HepG2 (cell line): Measurements from ENCODE around the gene KRTAP5-9. TPM values are rescaled to one million over a fixed set of nuclear protein-coding genes. Genes with fewer than 3 reads are reported as not detected.

Experiments
- ATAC-seq: fragments of 200-7000 bp; cut with Tn5 transposase; 3 replicates; pipeline ENCODE4 v1.9.1; 2020; ENCODE audit warnings: mild to moderate bottlenecking, moderate library complexity
- BruUV-seq: library from RNA; stranded (reverse); fragments of 400-500 nt; replicated peaks from 2 replicates; lab custom pipeline; 2021; lab: Mats Ljungman, UMichigan
- CTCF ChIA-PET: fragments of 300-600 bp; formaldehyde crosslinking; extraction: SDS; loops from one replicate; lab custom pipeline; 2021; ENCODE audit warnings: low total read pairs, inconsistent platforms, low intra/inter-chr PET ratio; lab: Yijun Ruan, JAX
- POLR2A ChIA-PET: fragments of 350-600 bp; sonication (Branson Sonifier 250); formaldehyde crosslinking; loops from one replicate; lab custom pipeline; 2020; ENCODE audit warnings: antibody characterized with exemption, inconsistent platforms; lab: Yijun Ruan, JAX
- DNase-seq: peaks from one replicate; pipeline ENCODE4 v3.0.0-alpha.2; 2015; ENCODE audit warnings: low spot score
- FAIRE-seq: peaks from 3 replicates; lab custom pipeline; 2011; peaks lifted over from hg19 to GRCh38; lab: Jason Lieb, UNC
- H2AFZ ChIP-seq: one replicate; pipeline ENCODE4 v1.6.1; 2011; ENCODE audit warnings: low read length, inconsistent platforms
- H3K27ac ChIP-seq: fragments of 300-600 bp; 3 replicates; pipeline ENCODE4 v1.8.0; 2011; ENCODE audit warnings: mixed run types, mild to moderate bottlenecking, mixed read lengths, low read length, inconsistent platforms; ENCODE audit not compliant: insufficient read depth; ENCODE audit errors: extremely low read length
- H3K27me3 ChIP-seq, 2 experiments: fragments of 200-600 bp in 1 of 2; 2 replicates in 1 of 2; 3 replicates in 1 of 2; pipeline versions ENCODE4 v1.6.0 to v1.8.0; 2011; ENCODE audit warnings: low read length in 2 of 2, mild to moderate bottlenecking in 2 of 2, moderate library complexity in 2 of 2, inconsistent platforms in 1 of 2; ENCODE audit not compliant: insufficient read depth in 2 of 2, control insufficient read depth in 1 of 2
- H3K36me3 ChIP-seq, 2 experiments: fragments of 200-600 bp in 1 of 2; replicated peaks in 1 of 2; 2 replicates in 1 of 2; 3 replicates in 1 of 2; pipeline versions ENCODE4 v1.5.1 to v1.8.0; 2011; ENCODE audit warnings: low read length in 2 of 2, inconsistent platforms in 1 of 2; ENCODE audit not compliant: insufficient read depth in 2 of 2, control insufficient read depth in 1 of 2
- H3K4me1 ChIP-seq: 2 replicates; pipeline ENCODE4 v1.5.1; 2012; ENCODE audit warnings: low read length, inconsistent platforms; ENCODE audit not compliant: insufficient read depth
- H3K4me2 ChIP-seq: 2 replicates; pipeline ENCODE4 v1.6.0; 2011; ENCODE audit warnings: low read depth, low read length, inconsistent platforms
- H3K4me3 ChIP-seq, 3 experiments: fragments of 200-600 bp in 1 of 3; sonication (generic), shearing (Covaris generic) in 1 of 3; replicated peaks in 1 of 3; 2 replicates each; pipeline ENCODE4 v1.5.1; 2011 to 2016; ENCODE audit warnings: low read length in 3 of 3, inconsistent platforms in 2 of 3, low read depth in 2 of 3, mild to moderate bottlenecking in 2 of 3, control low read depth in 1 of 3, mixed read lengths in 1 of 3; ENCODE audit not compliant: insufficient read depth in 1 of 3
- H3K79me2 ChIP-seq: one replicate; pipeline ENCODE4 v1.6.1; 2011; ENCODE audit warnings: low read length, inconsistent platforms; ENCODE audit not compliant: insufficient read depth
- H3K9ac ChIP-seq: 2 replicates; pipeline ENCODE4 v1.6.0; 2011; ENCODE audit warnings: mild to moderate bottlenecking, low read depth, low read length, inconsistent platforms; ENCODE audit not compliant: insufficient read depth
- H3K9me3 ChIP-seq: 2 replicates; pipeline ENCODE4 v1.5.1; 2012; ENCODE audit warnings: mild to moderate bottlenecking, low read length
- H4K20me1 ChIP-seq: 2 replicates; pipeline ENCODE4 v1.6.0; 2011; ENCODE audit warnings: inconsistent platforms, mild to moderate bottlenecking, low read length, moderate library complexity; ENCODE audit not compliant: insufficient read depth
- EEA1 ChIP-seq: sonication (generic); formaldehyde crosslinking; IDR thresholded peaks from 2 replicates; pipeline ENCODE4 v1.5.1; 2020; ENCODE audit warnings: mild to moderate bottlenecking, missing genetic modification reagents, borderline replicate concordance
- FOXA1 ChIP-seq, 2 experiments: fragments of 450-650 bp in 1 of 2; sonication (generic) in 1 of 2; formaldehyde crosslinking in 1 of 2; IDR thresholded peaks; 2 replicates each; pipeline versions ENCODE4 v1.4.0 to v1.6.1; 2016 to 2020; ENCODE audit warnings: missing genetic modification reagents in 1 of 2
- MAFF ChIP-seq: IDR thresholded peaks from 2 replicates; pipeline ENCODE4 v1.6.1; 2011; ENCODE audit warnings: low read depth, low read length, improper control_type of control experiment
- NR2F1 ChIP-seq, 2 experiments: fragments of 450-650 bp in 1 of 2; formaldehyde crosslinking in 1 of 2; IDR thresholded peaks; 2 replicates each; pipeline versions ENCODE4 v1.5.0 to v1.6.1; 2016 to 2020; ENCODE audit warnings: mild to moderate bottlenecking in 1 of 2, missing compliant biosample characterization in 1 of 2, missing genetic modification reagents in 1 of 2, moderate library complexity in 1 of 2
- POLR2A ChIP-seq, 2 experiments: IDR thresholded peaks; 2 replicates each; pipeline ENCODE4 v1.6.1; 2011; ENCODE audit warnings: low read depth in 2 of 2, low read length in 2 of 2, mild to moderate bottlenecking in 1 of 2, moderate library complexity in 1 of 2; ENCODE audit not compliant: insufficient read depth in 1 of 2
- RARA ChIP-seq: IDR thresholded peaks from 2 replicates; pipeline ENCODE4 v1.6.1; 2016; ENCODE audit warnings: missing genetic modification reagents, missing compliant biosample characterization
- ZNF644 ChIP-seq: IDR thresholded peaks from 2 replicates; pipeline ENCODE4 v1.6.1; 2016; ENCODE audit warnings: low read depth
- ZNF674 ChIP-seq: sonication (generic); formaldehyde crosslinking; IDR thresholded peaks from 2 replicates; pipeline ENCODE4 v1.5.0; 2020; ENCODE audit warnings: low read depth, mild to moderate bottlenecking, missing genetic modification reagents
- WGBS: methylation state at CpG from one replicate; pipeline ENCODE4 v1.1.6; 2017; ENCODE audit warnings: low lambda C conversion rate; 5-methylcytosine and 5-hydroxymethylcytosine counted together
- in situ Hi-C: cut with HindIII; loops from 2 replicates; pipeline ENCODE4 v1.10.0; 2017; ENCODE audit warnings: low pct_unique_long_range_greater_than_20kb; ENCODE audit not compliant: extremely low pct_ligation_motif_present
- intact Hi-C: fragments of 100-400 bp; cut with micrococcal nuclease; formaldehyde crosslinking; loops from one replicate; pipeline ENCODE4 v1.10.0; 2022; ENCODE audit not compliant: unreplicated experiment
- polyA plus RNA-seq, 8 experiments: library from polyadenylated mRNA; depleted of rRNA in 3 of 8; stranded (reverse) in 7 of 8; unstranded in 1 of 8; fragments of >200 nt; fragmentation: Illumina TruSeq in 4 of 8; extraction: Trizol in 4 of 8; gene quantifications; 2 replicates each; pipeline versions ENCODE4 v1.2.1 to v1.2.3, GENCODE V29; 2011 to 2016; ENCODE audit warnings: low read depth in 4 of 8, missing spikeins in 1 of 8, mixed read lengths in 1 of 8; ENCODE audit not compliant: insufficient read depth in 1 of 8
- total RNA-seq, 5 experiments: library from RNA; depleted of rRNA; stranded (reverse); fragments of >200 nt; fragmentation: Illumina TruSeq; extraction: Trizol; gene quantifications; 2 replicates each; pipeline ENCODE4 v1.2.3, GENCODE V29; 2016; ENCODE audit warnings: low read depth in 1 of 5
- TF ChIP-seq, protein P1 (sequence below): sonication (generic); formaldehyde crosslinking; IDR thresholded peaks from 2 replicates; pipeline ENCODE4 v1.4.0; 2020; ENCODE audit warnings: mild to moderate bottlenecking, missing genetic modification reagents
- TF ChIP-seq, protein P2 (sequence below): sonication (generic); formaldehyde crosslinking; IDR thresholded peaks from 2 replicates; pipeline ENCODE4 v1.8.0; 2022; ENCODE audit warnings: mild to moderate bottlenecking, missing genetic modification reagents, moderate library complexity
- TF ChIP-seq, protein P3 (sequence below): sonication (generic); formaldehyde crosslinking; conservative IDR thresholded peaks from 2 replicates; pipeline ENCODE4 v1.4.0; 2020; ENCODE audit warnings: missing genetic modification reagents

Gene KRTAP5-9
- total and polyA plus RNA-seq, 2 of the 13 experiments (the other 11 are each of a cell fraction or from before 2014, with no cell fraction given) = 0.09 TPM; not detected in 1

DNA sequence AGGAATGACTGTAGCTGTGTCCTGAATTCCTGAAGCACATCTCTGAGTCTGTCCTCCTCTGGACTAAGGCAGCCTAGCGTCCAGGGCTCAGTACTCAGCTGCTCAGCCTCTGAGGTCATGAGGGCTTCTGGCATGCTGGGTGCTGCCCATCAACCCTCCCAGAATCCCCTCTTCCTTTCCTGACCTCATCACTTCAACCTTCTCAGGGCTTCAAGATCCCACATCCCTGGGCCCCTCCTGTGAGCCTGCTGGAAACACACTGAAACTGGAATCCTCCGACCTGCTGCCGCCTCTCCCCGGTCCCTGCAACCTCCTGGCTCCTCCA is 9.6 kb upstream of the KRTAP5-9 start:
- peaks cover 95% of the 10 kb centered on the region for H3K4me1 ChIP-seq
- no peak overlapping the region for H3K4me3 ChIP-seq
- ChIA-PET POLR2A (no interaction called here), CTCF (no interaction called here)
- no peaks in the 10 kb centered on the region for H3K9me3 ChIP-seq
- DNase-seq = no peak
- BruUV-seq = no TSS peak
- no peaks in the 10 kb centered on the region for H3K27me3 ChIP-seq
- WGBS = 93% methylated on average over 4 of the region's 4 CpGs
- peak; percentile 67 for ATAC-seq
- no peaks in the 10 kb centered on the region for H3K79me2 ChIP-seq
- no peak overlapping the region for H3K4me2 ChIP-seq
- intact Hi-C loops = no loop called here
- TF ChIP-seq RARA (CRISPR knock-in tag) = no peak
- TF ChIP-seq POLR2A (IDR thresholded peaks at IDR 0.05; ENCODE audit: insufficient read depth in 1 of 2, low read depth in 2 of 2, low read length in 2 of 2) = no peak
- TF ChIP-seq FOXA1 (IDR thresholded peaks at IDR 0.05) = no peak
- TF ChIP-seq FOXA1 (CRISPR knock-in tag; IDR thresholded peaks at IDR 0.05) = no peak
- TF ChIP-seq, protein P1, sequence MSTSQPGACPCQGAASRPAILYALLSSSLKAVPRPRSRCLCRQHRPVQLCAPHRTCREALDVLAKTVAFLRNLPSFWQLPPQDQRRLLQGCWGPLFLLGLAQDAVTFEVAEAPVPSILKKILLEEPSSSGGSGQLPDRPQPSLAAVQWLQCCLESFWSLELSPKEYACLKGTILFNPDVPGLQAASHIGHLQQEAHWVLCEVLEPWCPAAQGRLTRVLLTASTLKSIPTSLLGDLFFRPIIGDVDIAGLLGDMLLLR (CRISPR knock-in tag) = no peak
- no peak for TF ChIP-seq ZNF644 (CRISPR knock-in tag)
- TF ChIP-seq EEA1 = no peak
- TF ChIP-seq MAFF = no peak
- TF ChIP-seq, protein P2, sequence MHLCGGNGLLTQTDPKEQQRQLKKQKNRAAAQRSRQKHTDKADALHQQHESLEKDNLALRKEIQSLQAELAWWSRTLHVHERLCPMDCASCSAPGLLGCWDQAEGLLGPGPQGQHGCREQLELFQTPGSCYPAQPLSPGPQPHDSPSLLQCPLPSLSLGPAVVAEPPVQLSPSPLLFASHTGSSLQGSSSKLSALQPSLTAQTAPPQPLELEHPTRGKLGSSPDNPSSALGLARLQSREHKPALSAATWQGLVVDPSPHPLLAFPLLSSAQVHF (CRISPR knock-in tag) = no peak
- TF ChIP-seq, protein P3, sequence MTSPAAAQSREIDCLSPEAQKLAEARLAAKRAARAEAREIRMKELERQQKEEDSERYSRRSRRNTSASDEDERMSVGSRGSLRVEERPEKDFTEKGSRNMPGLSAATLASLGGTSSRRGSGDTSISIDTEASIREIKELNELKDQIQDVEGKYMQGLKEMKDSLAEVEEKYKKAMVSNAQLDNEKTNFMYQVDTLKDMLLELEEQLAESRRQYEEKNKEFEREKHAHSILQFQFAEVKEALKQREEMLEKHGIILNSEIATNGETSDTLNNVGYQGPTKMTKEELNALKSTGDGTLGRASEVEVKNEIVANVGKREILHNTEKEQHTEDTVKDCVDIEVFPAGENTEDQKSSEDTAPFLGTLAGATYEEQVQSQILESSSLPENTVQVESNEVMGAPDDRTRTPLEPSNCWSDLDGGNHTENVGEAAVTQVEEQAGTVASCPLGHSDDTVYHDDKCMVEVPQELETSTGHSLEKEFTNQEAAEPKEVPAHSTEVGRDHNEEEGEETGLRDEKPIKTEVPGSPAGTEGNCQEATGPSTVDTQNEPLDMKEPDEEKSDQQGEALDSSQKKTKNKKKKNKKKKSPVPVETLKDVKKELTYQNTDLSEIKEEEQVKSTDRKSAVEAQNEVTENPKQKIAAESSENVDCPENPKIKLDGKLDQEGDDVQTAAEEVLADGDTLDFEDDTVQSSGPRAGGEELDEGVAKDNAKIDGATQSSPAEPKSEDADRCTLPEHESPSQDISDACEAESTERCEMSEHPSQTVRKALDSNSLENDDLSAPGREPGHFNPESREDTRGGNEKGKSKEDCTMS = no peak
- TF ChIP-seq ZNF674 = no peak
- no peak for TF ChIP-seq NR2F1 (CRISPR knock-in tag; IDR thresholded peaks at IDR 0.05)
- no peak overlapping the region for H2AFZ ChIP-seq
- in situ Hi-C loops = no loop called here
- no peaks in the 10 kb centered on the region for H4K20me1 ChIP-seq
- no peak overlapping the region for H3K27ac ChIP-seq
- no peaks in the 10 kb centered on the region for H3K36me3 ChIP-seq
- H3K9ac ChIP-seq = no peak overlapping the region
- no peak for FAIRE-seq
